B cell (primary cell): Measurements from ENCODE around the gene PGA4.

Source experiments
- EZH2 ChIP-seq: IDR thresholded peaks from 2 replicates; pipeline ENCODE4 v1.6.1; 2012; ENCODE audit warnings: borderline replicate concordance, low read depth, mild to moderate bottlenecking, moderate library complexity, low read length; ENCODE audit not compliant: insufficient read depth, poor library complexity, severe bottlenecking
- TF ChIP-seq, protein P1 (sequence below): fragments of 200-600 bp; IDR thresholded peaks from one replicate; pipeline ENCODE4 v1.8.0; 2022; ENCODE audit warnings: antibody characterized with exemption, mild to moderate bottlenecking

DNA sequence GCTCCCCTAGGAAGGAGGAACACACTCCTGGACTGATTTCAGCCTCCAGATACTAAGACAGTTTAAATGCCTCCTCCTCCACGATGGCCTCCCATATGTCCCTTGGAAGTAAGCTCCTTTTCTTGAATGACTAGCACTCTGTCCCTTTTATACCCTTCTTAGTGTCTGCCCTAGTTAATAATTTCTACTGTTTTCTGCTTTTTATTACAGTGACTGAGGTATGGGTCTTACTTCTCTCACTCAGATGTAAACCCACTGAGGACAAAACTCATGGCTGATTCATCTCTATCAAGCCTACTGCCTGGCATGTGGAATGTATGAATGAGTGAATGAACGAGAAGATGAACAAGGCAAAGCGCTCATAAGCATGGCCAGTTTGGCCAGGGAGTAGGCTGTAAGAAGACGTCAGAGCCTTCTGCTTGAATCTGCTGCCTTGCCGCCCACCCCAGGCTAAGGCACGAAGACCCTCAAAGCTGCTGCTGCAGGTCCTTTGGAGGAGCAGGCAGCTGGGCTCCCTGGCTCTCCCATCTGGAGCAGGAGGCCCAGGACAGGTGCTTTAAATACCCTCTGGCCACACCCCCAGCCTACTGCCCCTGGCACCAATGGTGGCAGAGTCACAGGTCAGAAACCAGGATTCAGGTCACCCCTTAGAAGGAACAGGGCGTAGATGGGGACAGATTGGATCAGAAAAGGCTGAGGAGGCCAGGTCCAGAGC, 27.0 kb upstream of the PGA4 start:
- TF ChIP-seq, protein P1, sequence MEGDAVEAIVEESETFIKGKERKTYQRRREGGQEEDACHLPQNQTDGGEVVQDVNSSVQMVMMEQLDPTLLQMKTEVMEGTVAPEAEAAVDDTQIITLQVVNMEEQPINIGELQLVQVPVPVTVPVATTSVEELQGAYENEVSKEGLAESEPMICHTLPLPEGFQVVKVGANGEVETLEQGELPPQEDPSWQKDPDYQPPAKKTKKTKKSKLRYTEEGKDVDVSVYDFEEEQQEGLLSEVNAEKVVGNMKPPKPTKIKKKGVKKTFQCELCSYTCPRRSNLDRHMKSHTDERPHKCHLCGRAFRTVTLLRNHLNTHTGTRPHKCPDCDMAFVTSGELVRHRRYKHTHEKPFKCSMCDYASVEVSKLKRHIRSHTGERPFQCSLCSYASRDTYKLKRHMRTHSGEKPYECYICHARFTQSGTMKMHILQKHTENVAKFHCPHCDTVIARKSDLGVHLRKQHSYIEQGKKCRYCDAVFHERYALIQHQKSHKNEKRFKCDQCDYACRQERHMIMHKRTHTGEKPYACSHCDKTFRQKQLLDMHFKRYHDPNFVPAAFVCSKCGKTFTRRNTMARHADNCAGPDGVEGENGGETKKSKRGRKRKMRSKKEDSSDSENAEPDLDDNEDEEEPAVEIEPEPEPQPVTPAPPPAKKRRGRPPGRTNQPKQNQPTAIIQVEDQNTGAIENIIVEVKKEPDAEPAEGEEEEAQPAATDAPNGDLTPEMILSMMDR: no peak
- TF ChIP-seq EZH2: no peak
